NCI-H2227 (cell line): Measurements from ENCODE around the gene SRGAP3.
A peak's percentile ranks its signal among the peaks of the same experiment; 100 is the strongest.

Source experiments
- DNase-seq: peaks from one replicate; lab custom pipeline; 2025; ENCODE audit not compliant: unreplicated experiment; lab: John Stamatoyannopoulos, UW

SRGAP3 gene

GRCh38 chr3:9121366-9122001, 128.0 kb downstream of the SRGAP3 start:
- DNase-seq, result no peak

GRCh38 chr3:9119331-9119730, 130.1 kb downstream of the SRGAP3 start:
- no peak for DNase-seq

- no peak for DNase-seq
These were observed 131.2 kb downstream of the SRGAP3 start for GRCh38 chr3:9118222-9118621.

DNA sequence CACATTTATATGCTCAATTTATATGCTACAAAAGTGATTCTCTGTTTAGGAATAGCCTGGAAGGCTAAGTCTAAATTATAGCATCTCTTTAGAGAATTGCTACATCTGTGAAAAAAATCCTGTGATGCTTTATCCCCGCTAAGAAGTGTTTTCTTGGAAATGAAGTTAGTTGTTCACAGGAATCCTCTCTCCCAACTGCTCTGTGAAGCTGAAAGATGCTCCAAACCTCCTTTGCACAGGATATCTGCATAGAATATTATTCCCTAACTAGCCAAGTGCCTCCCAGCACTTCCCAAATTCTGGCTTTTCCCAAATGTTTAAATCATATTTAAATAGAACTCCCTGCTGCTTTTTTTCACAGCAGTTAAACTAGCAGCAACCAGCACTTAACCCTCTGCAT, 132.2 kb downstream of the SRGAP3 start:
- no peak for DNase-seq

DNA sequence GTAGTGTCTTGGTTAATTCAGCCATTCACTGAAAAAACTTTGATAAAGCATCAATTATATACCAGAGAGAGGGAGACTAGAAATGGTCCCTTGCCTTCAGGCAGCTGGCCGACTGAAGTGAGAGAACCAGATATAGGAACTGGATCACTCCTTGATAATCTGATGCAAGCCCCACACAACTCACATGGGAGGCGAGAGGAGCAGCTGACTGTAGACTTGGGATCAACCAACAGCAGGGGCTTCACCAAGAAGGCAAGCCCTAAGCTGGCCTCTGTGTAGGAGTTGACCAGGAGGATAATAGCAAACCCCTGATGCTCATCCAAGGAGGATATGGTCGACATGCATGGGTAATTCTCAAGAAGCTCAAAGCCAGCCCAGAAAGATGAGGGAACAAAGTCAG, 133.1 kb downstream of the SRGAP3 start:
- DNase-seq, result no peak

DNA sequence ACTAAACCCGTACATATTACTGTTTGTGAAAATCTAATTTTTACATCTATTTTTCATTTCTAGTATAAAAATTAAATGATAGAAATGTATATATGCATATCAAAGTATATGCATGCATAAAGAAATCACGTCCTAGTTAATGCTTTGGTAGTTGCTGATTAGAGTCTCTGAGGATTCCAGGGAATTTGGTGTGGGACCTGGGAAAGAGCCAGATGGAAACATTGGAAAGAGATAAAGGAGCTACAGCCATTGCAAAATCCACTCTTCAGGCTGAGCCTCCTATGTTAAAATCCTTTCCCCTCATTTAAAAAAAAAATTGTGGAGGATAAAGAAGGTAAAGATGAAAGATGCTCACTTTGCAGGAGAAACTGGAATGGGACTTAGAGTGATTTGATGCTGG, 134.1 kb downstream of the SRGAP3 start:
- DNase-seq, result no peak

DNA sequence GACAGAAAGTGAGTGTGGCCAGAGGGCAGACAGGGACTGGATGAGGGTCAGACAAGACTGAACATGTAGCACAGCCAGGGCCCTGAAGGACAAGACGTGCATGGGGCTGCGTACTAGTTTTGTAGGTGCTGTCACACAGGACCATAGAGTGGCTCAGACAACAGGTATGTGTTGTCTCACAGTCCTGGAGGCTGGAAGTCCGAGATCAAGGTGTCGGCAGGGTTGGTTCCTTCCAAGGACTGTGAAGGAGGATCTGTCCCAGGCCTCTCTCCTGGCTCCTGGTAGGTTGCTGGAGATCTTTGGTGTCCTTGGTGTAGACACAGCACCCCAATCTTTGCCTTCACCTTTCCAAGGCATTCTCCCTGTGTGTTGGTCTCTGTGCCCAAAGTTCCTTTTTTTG, 136.4 kb downstream of the SRGAP3 start:
- DNase-seq, result no peak

- DNase-seq, result no peak
These were observed 137.6 kb downstream of the SRGAP3 start for GRCh38 chr3:9111866-9112265.

- no peak for DNase-seq
These were observed 138.0 kb downstream of the SRGAP3 start for GRCh38 chr3:9111417-9111816.

- no peak for DNase-seq
These were observed 138.6 kb downstream of the SRGAP3 start for GRCh38 chr3:9110802-9111201.

DNA sequence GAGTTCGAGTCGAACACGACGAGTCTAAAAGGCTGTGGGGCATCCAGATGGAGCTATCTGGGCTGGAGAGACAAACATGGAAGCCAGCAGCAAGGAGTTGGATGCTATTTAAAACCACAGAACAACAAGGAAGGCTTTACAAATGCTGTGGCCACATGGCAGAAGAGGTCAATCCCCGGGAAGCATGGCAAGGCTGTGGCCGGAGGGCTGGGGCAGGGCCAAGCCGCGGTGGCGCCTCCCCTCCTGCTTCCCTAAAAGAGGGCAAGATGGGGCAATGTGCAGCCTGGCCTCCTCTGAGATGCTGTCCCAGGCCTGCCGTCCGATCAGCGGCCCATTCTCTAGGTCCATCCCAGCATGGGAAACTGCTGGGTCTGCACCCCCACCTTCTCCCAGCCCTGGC, 139.1 kb downstream of the SRGAP3 start:
- DNase-seq, result no peak

GRCh38 chr3:9109568-9109914, 139.9 kb downstream of the SRGAP3 start:
- DNase-seq, result no peak

- DNase-seq, result no peak
These were observed 140.4 kb downstream of the SRGAP3 start for GRCh38 chr3:9108876-9109567.

DNA sequence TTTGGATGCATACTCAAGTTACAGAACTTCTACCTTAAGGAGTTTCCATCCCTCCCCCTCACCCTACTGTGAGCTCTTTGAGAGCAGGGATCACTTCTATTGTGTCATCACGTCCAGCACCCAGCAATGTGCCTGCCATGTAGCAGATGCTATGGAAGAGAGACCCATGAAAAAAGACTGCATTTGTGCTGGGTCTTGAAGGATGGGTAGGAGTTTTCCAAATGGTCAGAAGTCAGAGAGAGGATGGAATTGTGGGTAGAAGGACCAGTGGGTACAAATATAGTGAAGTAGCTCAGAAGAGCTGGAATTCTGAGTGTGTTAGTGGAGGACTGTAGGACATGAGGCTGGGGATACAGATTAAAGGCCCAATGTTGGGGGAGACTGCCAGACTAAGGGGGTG, 141.7 kb downstream of the SRGAP3 start:
- no peak for DNase-seq

GRCh38 chr3:9105421-9105820, 144.0 kb downstream of the SRGAP3 start:
- no peak for DNase-seq

DNA sequence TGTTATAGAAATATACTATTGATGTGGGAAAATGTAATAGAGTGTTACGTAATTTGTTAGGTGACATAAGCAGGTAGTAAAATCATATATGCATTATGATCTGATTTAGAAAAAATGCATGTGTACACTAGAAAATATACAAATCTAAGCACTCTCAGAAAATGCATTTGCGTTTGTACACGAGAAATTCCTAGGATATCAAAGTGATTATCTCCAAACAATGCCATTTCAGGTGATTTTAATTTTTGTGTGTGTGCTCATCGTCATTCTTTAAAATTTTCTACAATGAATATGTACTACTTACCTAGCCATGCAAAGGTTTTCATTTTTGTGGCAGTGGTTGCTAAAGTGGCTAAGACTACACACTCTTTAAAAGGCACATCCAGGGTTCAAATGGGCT, 145.3 kb downstream of the SRGAP3 start:
- no peak for DNase-seq

GRCh38 chr3:9102240-9102981, 147.0 kb downstream of the SRGAP3 start:
- peak; percentile 84 for DNase-seq

DNA sequence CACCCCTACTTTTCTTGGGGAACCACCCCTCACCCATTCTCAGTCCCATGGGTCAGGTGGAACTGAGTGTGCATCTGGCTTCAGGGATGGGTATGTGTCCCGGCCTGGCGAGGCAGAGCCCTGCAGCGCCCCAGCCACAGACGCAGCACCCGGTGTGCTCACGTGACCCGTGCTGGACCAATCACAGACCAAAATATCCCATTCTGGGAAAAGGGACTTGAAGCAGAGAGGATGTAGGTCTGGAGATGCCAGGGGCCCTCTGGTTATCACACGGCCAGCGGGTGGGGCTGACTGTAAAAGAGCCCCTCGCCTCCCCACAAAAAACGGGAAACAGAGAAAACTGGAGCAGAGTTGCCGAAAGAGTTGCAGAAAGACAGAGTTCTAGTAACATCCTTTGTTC, 148.2 kb downstream of the SRGAP3 start:
- no peak for DNase-seq

- DNase-seq, result no peak
These were observed 148.9 kb downstream of the SRGAP3 start for GRCh38 chr3:9100513-9100894.

DNA sequence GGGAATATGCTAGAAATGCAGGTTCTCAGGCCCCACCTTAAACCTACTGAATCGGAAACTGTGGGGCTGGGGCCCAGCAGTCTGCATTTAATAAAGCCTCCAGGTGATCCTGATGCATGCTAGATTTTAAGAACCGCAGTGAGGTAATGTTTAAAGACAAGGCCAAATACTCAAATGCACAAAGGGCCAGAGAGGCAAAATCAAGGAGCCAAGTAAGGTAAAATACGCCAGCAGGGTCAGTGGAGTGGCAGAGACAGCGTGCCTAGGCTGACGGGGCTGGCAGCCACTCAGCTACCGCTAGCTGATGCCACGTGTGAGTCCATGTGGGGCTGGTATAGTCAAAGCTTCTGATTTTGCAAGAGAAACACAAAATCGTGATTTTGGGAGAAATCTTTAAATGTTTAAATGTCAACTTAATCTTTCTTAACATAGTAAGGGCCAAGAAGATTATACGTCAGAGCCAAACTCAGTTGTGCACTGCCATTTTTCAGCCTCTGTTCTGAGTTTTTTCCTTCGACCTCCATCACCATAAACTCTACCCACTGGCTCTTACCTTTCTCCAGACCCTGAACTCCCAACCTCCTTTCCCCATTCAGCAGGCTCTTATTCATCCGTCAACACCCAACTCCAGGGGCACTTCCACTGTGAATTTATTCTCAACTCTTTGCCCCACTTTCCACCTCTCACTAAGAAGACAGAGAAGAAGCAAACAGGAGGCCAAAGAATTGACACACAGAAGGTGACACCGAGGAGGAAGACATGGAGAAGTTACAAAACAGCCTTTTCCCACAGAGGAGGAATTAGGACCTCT, 149.5 kb downstream of the SRGAP3 start:
- DNase-seq, result no peak
